MCF 10A (cell line): ENCODE data around the gene DNTT. TPM values are rescaled to one million over a fixed set of nuclear protein-coding genes. Genes with fewer than 3 reads are reported as not detected.

Experiments
- BruUV-seq: library from RNA; stranded (reverse); fragments of 400-500 nt; replicated peaks from 2 replicates; lab custom pipeline; 2021; lab: Mats Ljungman, UMichigan
- CTCF ChIA-PET: fragments of 300-600 bp; sonication (Branson Sonifier 250); formaldehyde crosslinking; extraction: SDS; loops from one replicate; lab custom pipeline; 2021; ENCODE audit warnings: antibody characterized with exemption, inconsistent platforms; lab: Yijun Ruan, JAX
- POLR2A ChIA-PET: fragments of 300-600, 350-650 bp; sonication (Branson Sonifier 250); formaldehyde crosslinking; extraction: SDS; loops from one replicate; lab custom pipeline; 2020; ENCODE audit warnings: antibody characterized with exemption, inconsistent platforms; lab: Yijun Ruan, JAX
- DNase-seq: peaks from one replicate; pipeline ENCODE4 v3.0.0-alpha.2; 2018; ENCODE audit not compliant: unreplicated experiment
- H3K27ac Mint-ChIP-seq: one replicate; pipeline ENCODE4 v1.8.0; 2022; ENCODE audit warnings: mild to moderate bottlenecking, low read depth, mixed read lengths; ENCODE audit not compliant: unreplicated experiment
- H3K27me3 Mint-ChIP-seq: one replicate; pipeline ENCODE4 v1.8.0; 2022; ENCODE audit warnings: mixed read lengths; ENCODE audit not compliant: insufficient read depth, unreplicated experiment
- H3K36me3 Mint-ChIP-seq: one replicate; pipeline ENCODE4 v1.8.0; 2022; ENCODE audit warnings: mild to moderate bottlenecking, moderate library complexity, mixed read lengths; ENCODE audit not compliant: insufficient read depth, unreplicated experiment
- H3K4me1 Mint-ChIP-seq: one replicate; pipeline ENCODE4 v1.8.0; 2022; ENCODE audit warnings: mixed read lengths; ENCODE audit not compliant: insufficient read depth, unreplicated experiment
- H3K4me3 Mint-ChIP-seq: one replicate; pipeline ENCODE4 v1.8.0; 2022; ENCODE audit warnings: mild to moderate bottlenecking, moderate library complexity, mixed read lengths; ENCODE audit not compliant: unreplicated experiment
- H3K9me3 Mint-ChIP-seq: one replicate; pipeline ENCODE4 v1.8.0; 2022; ENCODE audit warnings: mixed read lengths; ENCODE audit not compliant: unreplicated experiment
- intact Hi-C: fragments of 100-400 bp; cut with micrococcal nuclease; formaldehyde crosslinking; loops from 2 replicates; pipeline ENCODE4 v1.14.1; 2022
- total RNA-seq: library from RNA; stranded (reverse); gene quantifications from 2 replicates; pipeline ENCODE4 v1.2.3, GENCODE V29; 2022
- TF ChIP-seq, protein P1 (sequence below): fragments of 200-600 bp; IDR thresholded peaks from one replicate; pipeline ENCODE4 v1.8.0; 2022; ENCODE audit warnings: antibody characterized with exemption, mild to moderate bottlenecking; ENCODE audit not compliant: unreplicated experiment

DNTT gene
- total RNA-seq, 1 experiment from 2014 or later: not detected

DNA sequence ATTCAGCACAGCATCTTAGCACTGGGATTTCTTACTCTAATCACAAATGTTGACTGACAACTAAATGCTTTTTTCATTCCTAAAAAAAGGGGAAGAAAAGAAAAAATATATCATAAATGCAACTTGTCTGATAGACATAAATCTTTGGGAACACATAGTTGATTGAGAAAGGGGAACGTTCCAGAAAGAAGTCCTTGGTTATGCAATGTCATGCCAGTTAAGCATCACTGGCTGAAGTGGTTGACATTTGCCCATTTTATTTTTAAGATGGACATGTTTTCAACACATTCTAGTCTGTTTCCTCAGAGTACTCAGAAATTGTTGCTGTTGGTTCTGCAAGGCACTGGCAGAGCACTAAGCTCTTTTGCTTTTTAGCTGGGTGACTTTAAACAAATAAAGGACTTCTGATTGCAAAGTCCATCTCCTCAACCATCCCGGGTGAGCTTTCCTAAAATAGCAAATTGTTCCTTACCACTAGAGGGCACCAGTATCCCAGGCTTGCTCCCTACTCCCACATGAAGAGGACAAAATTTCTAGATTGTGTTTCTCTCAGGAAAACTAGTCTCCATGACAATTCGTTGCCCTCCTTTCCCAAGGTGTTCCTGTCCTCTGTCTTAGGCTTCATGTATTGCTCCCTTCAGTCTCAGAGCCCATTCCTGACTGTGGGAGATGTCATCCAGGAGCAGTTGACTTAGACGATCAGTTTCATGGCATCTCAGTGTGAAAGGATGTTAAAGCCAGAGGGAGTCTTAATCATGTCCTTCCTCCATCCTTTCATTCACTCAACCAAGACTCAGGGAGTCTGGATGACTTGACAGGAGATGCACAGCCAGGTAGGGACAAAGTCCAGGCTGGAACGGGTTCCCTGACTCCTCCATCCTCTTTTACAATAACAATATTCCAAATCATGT, 30.6 kb downstream of the DNTT start:
- TF ChIP-seq, protein P1, sequence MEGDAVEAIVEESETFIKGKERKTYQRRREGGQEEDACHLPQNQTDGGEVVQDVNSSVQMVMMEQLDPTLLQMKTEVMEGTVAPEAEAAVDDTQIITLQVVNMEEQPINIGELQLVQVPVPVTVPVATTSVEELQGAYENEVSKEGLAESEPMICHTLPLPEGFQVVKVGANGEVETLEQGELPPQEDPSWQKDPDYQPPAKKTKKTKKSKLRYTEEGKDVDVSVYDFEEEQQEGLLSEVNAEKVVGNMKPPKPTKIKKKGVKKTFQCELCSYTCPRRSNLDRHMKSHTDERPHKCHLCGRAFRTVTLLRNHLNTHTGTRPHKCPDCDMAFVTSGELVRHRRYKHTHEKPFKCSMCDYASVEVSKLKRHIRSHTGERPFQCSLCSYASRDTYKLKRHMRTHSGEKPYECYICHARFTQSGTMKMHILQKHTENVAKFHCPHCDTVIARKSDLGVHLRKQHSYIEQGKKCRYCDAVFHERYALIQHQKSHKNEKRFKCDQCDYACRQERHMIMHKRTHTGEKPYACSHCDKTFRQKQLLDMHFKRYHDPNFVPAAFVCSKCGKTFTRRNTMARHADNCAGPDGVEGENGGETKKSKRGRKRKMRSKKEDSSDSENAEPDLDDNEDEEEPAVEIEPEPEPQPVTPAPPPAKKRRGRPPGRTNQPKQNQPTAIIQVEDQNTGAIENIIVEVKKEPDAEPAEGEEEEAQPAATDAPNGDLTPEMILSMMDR: peak; percentile 53
- BruUV-seq: no TSS peak
- Mint-ChIP-seq H3K27me3 (peaks cover 59% of the 10 kb centered on the region), H3K27ac (no peak overlapping the region), H3K4me1 (no peaks in the 10 kb centered on the region), H3K4me3 (no peak overlapping the region), H3K9me3 (no peaks in the 10 kb centered on the region), H3K36me3 (no peaks in the 10 kb centered on the region)
- ChIA-PET POLR2A (interaction anchor here (0.6 kb wide), 1 partner anchor 1044 kb away, joined by 3 read pairs; the partner anchor contains the start of gene PDLIM1), CTCF (interaction anchor here (0.6 to 5.0 kb wide), 40 partner anchors 9 to 1746 kb away, joined by 3 to 43 read pairs (median 4); partner anchors contain the start of genes OPALIN and TLL2)
- peak; percentile 53 for DNase-seq
- intact Hi-C loops: loop anchor here (2.0 kb wide), 1 partner anchor 40 kb away; no protein-coding TSS in a partner anchor

DNA sequence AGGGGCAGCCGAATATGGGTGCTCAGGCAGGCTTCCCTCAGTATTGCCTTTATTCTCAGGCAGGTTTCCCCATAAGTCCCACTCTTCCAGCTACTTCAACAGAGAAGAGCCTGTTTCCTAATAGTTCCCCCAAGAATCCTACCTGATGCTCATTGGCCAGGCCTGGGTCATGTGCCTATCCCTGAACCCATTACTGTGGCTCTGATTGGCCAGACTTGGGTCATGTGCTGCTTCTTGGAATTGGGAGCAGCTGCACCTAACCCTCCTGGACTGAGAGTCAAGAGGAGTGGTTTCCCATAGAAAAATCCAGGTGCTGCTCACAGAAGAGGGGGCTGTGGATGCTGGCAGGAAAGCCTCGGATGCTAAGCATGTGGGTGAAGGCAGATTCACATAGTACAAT, 32.9 kb downstream of the DNTT start:
- ChIA-PET CTCF (interaction anchor here (0.6 to 5.0 kb wide), 7 partner anchors 10 to 948 kb away, joined by 3 to 43 read pairs (median 4); partner anchors contain the start of gene TCTN3), POLR2A (no interaction called here)
- no TSS peak for BruUV-seq
- TF ChIP-seq, protein P1: no peak
- no peaks in the 10 kb centered on the region for H3K9me3 Mint-ChIP-seq
- no peak overlapping the region for H3K4me3 Mint-ChIP-seq
- H3K36me3 Mint-ChIP-seq: no peaks in the 10 kb centered on the region
- H3K27me3 Mint-ChIP-seq: peaks cover 43% of the 10 kb centered on the region
- no peaks in the 10 kb centered on the region for H3K4me1 Mint-ChIP-seq
- no peak for DNase-seq
- intact Hi-C loops: no loop called here
- no peak overlapping the region for H3K27ac Mint-ChIP-seq

DNA sequence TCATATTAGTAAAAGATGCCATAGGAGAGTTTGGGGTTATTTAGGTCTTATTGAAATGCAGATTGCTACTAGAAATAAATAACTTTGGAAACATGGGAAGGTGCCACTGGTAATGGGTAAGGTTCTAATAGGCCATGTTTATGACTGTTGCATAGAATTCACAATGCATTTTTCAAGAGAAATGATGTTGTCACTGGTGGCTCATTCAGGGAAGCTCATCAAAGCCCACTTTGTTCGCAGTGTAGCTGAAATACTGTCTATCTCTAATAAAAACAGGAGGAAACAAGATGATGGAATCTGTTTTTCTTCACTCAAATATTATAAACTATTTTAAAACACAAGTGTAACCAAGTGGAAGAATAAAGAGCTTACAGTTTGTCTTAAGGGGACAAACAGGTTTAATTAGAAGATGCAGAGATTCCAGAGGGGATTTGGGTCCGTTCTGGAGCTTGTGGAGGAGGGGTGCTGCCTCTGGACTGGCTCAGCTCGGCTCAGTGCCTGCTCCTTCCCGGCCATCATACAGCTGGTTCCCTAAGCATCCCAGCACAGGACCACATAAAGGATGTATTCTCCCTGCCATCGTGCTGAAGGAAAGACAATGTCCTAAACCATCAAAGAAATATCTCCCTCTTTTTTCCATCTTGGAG, 34.2 kb downstream of the DNTT start:
- Mint-ChIP-seq H3K9me3 (no peaks in the 10 kb centered on the region), H3K36me3 (no peaks in the 10 kb centered on the region), H3K4me1 (no peaks in the 10 kb centered on the region), H3K27ac (no peak overlapping the region), H3K4me3 (no peak overlapping the region), H3K27me3 (peaks cover 30% of the 10 kb centered on the region)
- BruUV-seq: no TSS peak
- no peak for DNase-seq
- intact Hi-C loops: no loop called here
- POLR2A ChIA-PET: no interaction called here
- CTCF ChIA-PET: interaction anchor here (0.6 to 5.0 kb wide), 18 partner anchors 10 to 645 kb away, joined by 3 to 43 read pairs (median 4); partner anchors contain the start of gene TCTN3
- TF ChIP-seq, protein P1: no peak

DNA sequence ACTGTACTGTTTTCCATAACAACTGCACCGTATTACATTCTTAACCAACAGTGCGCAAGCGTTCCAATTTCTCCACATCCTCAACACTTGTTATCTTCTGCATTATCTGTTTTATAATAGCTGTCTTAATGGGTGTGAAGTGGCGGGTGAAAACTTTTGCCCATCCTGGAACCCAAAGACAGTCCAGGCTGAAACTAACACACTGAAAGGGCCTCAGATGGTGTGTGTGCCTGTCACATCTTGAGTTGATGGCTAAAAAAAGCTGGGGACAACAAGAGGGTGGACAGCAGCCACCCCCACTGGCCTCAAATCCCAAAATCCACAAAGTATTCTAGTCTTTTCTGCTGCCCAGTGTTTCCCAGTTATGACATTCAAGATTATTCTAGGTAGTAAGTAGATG, 35.1 kb downstream of the DNTT start:
- Mint-ChIP-seq H3K27me3 (peaks cover 21% of the 10 kb centered on the region), H3K36me3 (no peaks in the 10 kb centered on the region), H3K27ac (no peak overlapping the region), H3K4me3 (no peak overlapping the region), H3K4me1 (no peaks in the 10 kb centered on the region), H3K9me3 (no peaks in the 10 kb centered on the region)
- ChIA-PET POLR2A (no interaction called here), CTCF (interaction anchor here (0.6 to 3.8 kb wide), 18 partner anchors 8 to 568 kb away, joined by 3 to 23 read pairs (median 3); partner anchors contain the start of gene BLNK)
- intact Hi-C loops: no loop called here
- no TSS peak for BruUV-seq
- TF ChIP-seq, protein P1: no peak
- DNase-seq: no peak
